Liver (tissue), 9 donors: ENCODE data around the gene PPP6R1. TPM values are rescaled to one million over a fixed set of nuclear protein-coding genes. Genes with fewer than 3 reads are reported as not detected.

Experiments
- DNase-seq: peaks from one replicate; pipeline ENCODE4 v3.0.0-alpha.2; 2017; ENCODE audit warnings: low spot score
- H3K27ac ChIP-seq, 2 donors: one replicate each; pipeline ENCODE4 v1.7.0; 2013; ENCODE audit warnings: inconsistent platforms in 2 of 2, low read length in 2 of 2, control low read depth in 1 of 2, low read depth in 1 of 2, mild to moderate bottlenecking in 1 of 2
- H3K27me3 ChIP-seq, 4 donors: one replicate each; pipeline versions ENCODE4 v1.6.1 to v1.7.0; 2013; ENCODE audit warnings: low read length in 3 of 4, inconsistent platforms in 1 of 4, mild to moderate bottlenecking in 1 of 4, moderate library complexity in 1 of 4; ENCODE audit not compliant: control insufficient read depth in 4 of 4, insufficient read depth in 4 of 4
- H3K36me3 ChIP-seq, 4 donors: one replicate each; pipeline versions ENCODE4 v1.6.1 to v1.7.0; 2013; ENCODE audit warnings: low read length in 3 of 4, mild to moderate bottlenecking in 3 of 4, low read depth in 1 of 4, moderate library complexity in 1 of 4; ENCODE audit not compliant: control insufficient read depth in 4 of 4, insufficient read depth in 3 of 4
- H3K4me1 ChIP-seq, 4 donors: one replicate each; pipeline versions ENCODE4 v1.6.1 to v1.7.0; 2013; ENCODE audit warnings: low read length in 3 of 4, mild to moderate bottlenecking in 3 of 4, moderate library complexity in 1 of 4; ENCODE audit not compliant: control insufficient read depth in 4 of 4, insufficient read depth in 4 of 4
- H3K4me3 ChIP-seq, 3 donors: one replicate each; pipeline versions ENCODE4 v1.6.1 to v1.7.0; 2013; ENCODE audit warnings: low read length in 3 of 3, control low read depth in 1 of 3, low read depth in 1 of 3, mild to moderate bottlenecking in 1 of 3
- H3K9ac ChIP-seq, 2 donors: one replicate each; pipeline ENCODE4 v1.7.0; 2013; ENCODE audit warnings: low read length in 2 of 2, mild to moderate bottlenecking in 2 of 2, moderate library complexity in 2 of 2, control low read depth in 1 of 2, low read depth in 1 of 2
- H3K9me3 ChIP-seq, 4 donors: one replicate each; pipeline versions ENCODE4 v1.6.1 to v1.7.0; 2013; ENCODE audit warnings: low read length in 3 of 4; ENCODE audit not compliant: control insufficient read depth in 4 of 4
- EGR1 ChIP-seq, 2 donors: IDR thresholded peaks; 2 replicates each; pipeline ENCODE4 v1.6.1; 2016 to 2018; ENCODE audit warnings: antibody characterized with exemption in 2 of 2, low read depth in 2 of 2
- FOXA1 ChIP-seq: IDR thresholded peaks from 2 replicates; pipeline ENCODE4 v1.6.1; 2016; ENCODE audit warnings: antibody characterized with exemption
- FOXA2 ChIP-seq: IDR thresholded peaks from 2 replicates; pipeline ENCODE4 v1.6.1; 2016; ENCODE audit warnings: antibody characterized with exemption
- GABPA ChIP-seq, 2 donors: IDR thresholded peaks in 1 of 2; conservative IDR thresholded peaks in 1 of 2; 2 replicates each; pipeline ENCODE4 v1.6.1; 2016; ENCODE audit warnings: antibody characterized with exemption in 2 of 2, mild to moderate bottlenecking in 1 of 2, moderate library complexity in 1 of 2
- HNF4A ChIP-seq, 2 donors: conservative IDR thresholded peaks; 2 replicates each; pipeline ENCODE4 v1.6.1; 2016; ENCODE audit warnings: antibody characterized with exemption in 2 of 2, mild to moderate bottlenecking in 2 of 2
- HNF4G ChIP-seq: IDR thresholded peaks from 2 replicates; pipeline ENCODE4 v1.6.1; 2016; ENCODE audit warnings: antibody characterized with exemption
- JUND ChIP-seq, 2 donors: IDR thresholded peaks; 2 replicates each; pipeline ENCODE4 v1.6.1; 2016; ENCODE audit warnings: antibody characterized with exemption in 2 of 2
- MAX ChIP-seq: IDR thresholded peaks from 2 replicates; pipeline ENCODE4 v1.6.1; 2016; ENCODE audit warnings: antibody characterized with exemption
- NR2F2 ChIP-seq: IDR thresholded peaks from 2 replicates; pipeline ENCODE4 v1.6.1; 2016; ENCODE audit warnings: antibody characterized with exemption
- RAD21 ChIP-seq, 2 donors: IDR thresholded peaks; 2 replicates each; pipeline ENCODE4 v1.6.1; 2016; ENCODE audit warnings: antibody characterized with exemption in 2 of 2, mild to moderate bottlenecking in 2 of 2
- REST ChIP-seq: IDR thresholded peaks from 2 replicates; pipeline ENCODE4 v1.6.1; 2016; ENCODE audit warnings: antibody characterized with exemption, mild to moderate bottlenecking
- RXRA ChIP-seq, 2 donors: IDR thresholded peaks; 2 replicates each; pipeline ENCODE4 v1.6.1; 2017 to 2018; ENCODE audit warnings: antibody characterized with exemption in 2 of 2, mild to moderate bottlenecking in 1 of 2
- SP1 ChIP-seq: IDR thresholded peaks from 2 replicates; pipeline ENCODE4 v1.6.1; 2018; ENCODE audit warnings: antibody characterized with exemption, mild to moderate bottlenecking
- TAF1 ChIP-seq: conservative IDR thresholded peaks from 2 replicates; pipeline ENCODE4 v1.6.1; 2016; ENCODE audit warnings: antibody characterized with exemption, mild to moderate bottlenecking
- YY1 ChIP-seq: IDR thresholded peaks from 2 replicates; pipeline ENCODE4 v1.6.1; 2016; ENCODE audit warnings: antibody characterized with exemption, mild to moderate bottlenecking
- WGBS: extraction: QIAGEN DNeasy Blood & Tissue Kit; methylation state at CpG from one replicate; pipeline ENCODE4 v1.1.7; 2013; 5-methylcytosine and 5-hydroxymethylcytosine counted together
- polyA plus RNA-seq, 2 donors: library from polyadenylated mRNA; stranded (reverse) in 1 of 2; unstranded in 1 of 2; fragments of 200-250 nt in 1 of 2; fragments of >200 nt in 1 of 2; fragmentation: Nextera tagmentation in 1 of 2; extraction: Ambion mirVana in 1 of 2; gene quantifications; one replicate each; pipeline versions ENCODE4 v1.2.1 to v1.2.3, GENCODE V29; 2013 to 2015
- total RNA-seq, 2 donors: library from RNA; depleted of rRNA; stranded (reverse); fragments of >200 nt; gene quantifications; one replicate each; pipeline ENCODE4 v1.2.3, GENCODE V29; 2014
- TF ChIP-seq, protein P1 (sequence below): fragments of 150-350 bp; IDR thresholded peaks from 2 replicates; pipeline ENCODE4 v1.5.1; 2017; ENCODE audit warnings: improper control_type of control experiment, low read depth, low read length; ENCODE audit not compliant: missing input control
- TF ChIP-seq, protein P2 (sequence below): IDR thresholded peaks from 2 replicates; pipeline ENCODE4 v1.6.1; 2016; ENCODE audit warnings: antibody characterized with exemption
- donor health status: healthy.
- donor health status: healthy.
- donor health status: healthy.
- donor health status: healthy.
- donor health status: healthy.

PPP6R1 gene
- total and polyA plus RNA-seq, 4 donors: 5.5 to 40.1 (median 22.5) TPM

- WGBS: 72% methylated on average over 17 of the region's 17 CpGs
- Histone ChIP-seq H3K27ac (peak overlapping the region; percentile 33 to 82), H3K36me3 (no peaks in the 10 kb centered on the region), H3K27me3 (no peaks in the 10 kb centered on the region), H3K9me3 (no peaks in the 10 kb centered on the region), H3K9ac (no peak overlapping the region), H3K4me3 (no peak overlapping the region), H3K4me1 (peaks cover 2 to 57% (median 36%) of the 10 kb centered on the region in 4 donors)
- TF ChIP-seq FOXA1: no peak
- TF ChIP-seq TAF1: no peak
- no peak for DNase-seq
Measured at GRCh38 chr19:55255618-55256423, 3.0 kb downstream of the PPP6R1 start.

GRCh38 chr19:55254625-55254977, 4.2 kb downstream of the PPP6R1 start:
- peak overlapping the region in 1 of 2 donors; percentile 12 for H3K9ac ChIP-seq
- peak overlapping the region; percentile 67 to 82 for H3K27ac ChIP-seq
- no peaks in the 10 kb centered on the region for H3K9me3 ChIP-seq
- H3K4me3 ChIP-seq: peak overlapping the region in 1 of 3 donors; percentile 23
- no peaks in the 10 kb centered on the region for H3K27me3 ChIP-seq
- H3K36me3 ChIP-seq: no peaks in the 10 kb centered on the region
- TF ChIP-seq SP1 (no peak), HNF4G (no peak), JUND (IDR thresholded peaks at IDR 0.05) (no peak), GABPA (IDR thresholded peaks at IDR 0.05 in 1 of 2, conservative IDR thresholded peaks at IDR 0.05 in 1 of 2) (no peak), RAD21 (IDR thresholded peaks at IDR 0.05) (no peak)
- TF ChIP-seq, protein P1, sequence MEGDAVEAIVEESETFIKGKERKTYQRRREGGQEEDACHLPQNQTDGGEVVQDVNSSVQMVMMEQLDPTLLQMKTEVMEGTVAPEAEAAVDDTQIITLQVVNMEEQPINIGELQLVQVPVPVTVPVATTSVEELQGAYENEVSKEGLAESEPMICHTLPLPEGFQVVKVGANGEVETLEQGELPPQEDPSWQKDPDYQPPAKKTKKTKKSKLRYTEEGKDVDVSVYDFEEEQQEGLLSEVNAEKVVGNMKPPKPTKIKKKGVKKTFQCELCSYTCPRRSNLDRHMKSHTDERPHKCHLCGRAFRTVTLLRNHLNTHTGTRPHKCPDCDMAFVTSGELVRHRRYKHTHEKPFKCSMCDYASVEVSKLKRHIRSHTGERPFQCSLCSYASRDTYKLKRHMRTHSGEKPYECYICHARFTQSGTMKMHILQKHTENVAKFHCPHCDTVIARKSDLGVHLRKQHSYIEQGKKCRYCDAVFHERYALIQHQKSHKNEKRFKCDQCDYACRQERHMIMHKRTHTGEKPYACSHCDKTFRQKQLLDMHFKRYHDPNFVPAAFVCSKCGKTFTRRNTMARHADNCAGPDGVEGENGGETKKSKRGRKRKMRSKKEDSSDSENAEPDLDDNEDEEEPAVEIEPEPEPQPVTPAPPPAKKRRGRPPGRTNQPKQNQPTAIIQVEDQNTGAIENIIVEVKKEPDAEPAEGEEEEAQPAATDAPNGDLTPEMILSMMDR: no peak
- 68% methylated on average over 6 of the region's 6 CpGs for WGBS
- no peak for DNase-seq
- H3K4me1 ChIP-seq: peaks cover 2 to 59% (median 37%) of the 10 kb centered on the region in 4 donors

DNA sequence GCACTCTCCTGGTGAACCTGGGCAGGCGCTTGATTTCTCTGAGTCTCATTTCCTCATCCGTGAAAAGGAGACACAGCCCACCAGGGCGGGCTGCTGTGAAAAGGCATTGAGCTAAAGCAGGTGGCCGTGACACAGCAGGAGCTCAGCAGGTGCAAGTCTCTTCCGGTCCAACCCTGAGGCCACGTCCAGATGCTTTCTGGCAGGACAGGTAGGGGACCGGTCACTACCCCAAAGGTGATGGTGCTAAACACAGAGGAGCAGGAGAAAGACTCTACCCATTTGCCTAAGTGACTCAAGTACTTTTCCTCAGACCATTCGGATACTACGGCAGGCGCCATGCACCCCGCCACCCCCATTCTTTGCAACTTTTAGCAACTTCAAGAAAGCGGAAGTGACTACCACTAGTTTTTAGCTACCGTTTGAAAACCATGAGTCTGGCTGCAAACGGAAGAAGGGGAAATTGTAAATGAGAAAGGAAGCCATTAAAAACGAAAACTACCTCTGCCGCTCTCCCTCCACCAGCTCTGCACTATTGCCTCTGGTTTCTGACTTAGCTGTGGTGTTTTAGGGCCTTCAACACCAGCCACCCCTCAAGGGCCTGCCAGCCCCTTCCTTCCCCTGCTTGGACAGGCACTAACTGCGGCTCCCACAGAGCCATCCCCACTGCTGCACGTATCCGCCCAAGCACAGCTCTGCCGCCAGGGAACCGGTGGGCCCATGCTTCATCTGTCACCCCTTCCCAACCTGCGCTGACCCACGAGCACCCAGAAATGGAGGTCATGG, 4.8 kb downstream of the PPP6R1 start:
- Histone ChIP-seq H3K4me1 (peaks cover 2 to 56% (median 35%) of the 10 kb centered on the region in 4 donors), H3K4me3 (peak overlapping the region in 1 of 3 donors; percentile 23), H3K9me3 (no peaks in the 10 kb centered on the region), H3K27ac (peak overlapping the region; percentile 67 to 82), H3K9ac (peak overlapping the region in 1 of 2 donors; percentile 11), H3K36me3 (no peaks in the 10 kb centered on the region), H3K27me3 (no peaks in the 10 kb centered on the region)
- 75% methylated on average over 23 of the region's 23 CpGs for whole genome bisulfite sequencing
- no peak for DNase-seq
- TF ChIP-seq GABPA (IDR thresholded peaks at IDR 0.05 in 1 of 2, conservative IDR thresholded peaks at IDR 0.05 in 1 of 2): no peak
- no peak for TF ChIP-seq REST
- TF ChIP-seq JUND (IDR thresholded peaks at IDR 0.05): no peak
- no peak for TF ChIP-seq EGR1 (IDR thresholded peaks at IDR 0.05; ENCODE audit: low read depth in 2 of 2)
- TF ChIP-seq YY1: no peak
- TF ChIP-seq RXRA (IDR thresholded peaks at IDR 0.05): no peak
- TF ChIP-seq FOXA2: no peak
- TF ChIP-seq, protein P2, sequence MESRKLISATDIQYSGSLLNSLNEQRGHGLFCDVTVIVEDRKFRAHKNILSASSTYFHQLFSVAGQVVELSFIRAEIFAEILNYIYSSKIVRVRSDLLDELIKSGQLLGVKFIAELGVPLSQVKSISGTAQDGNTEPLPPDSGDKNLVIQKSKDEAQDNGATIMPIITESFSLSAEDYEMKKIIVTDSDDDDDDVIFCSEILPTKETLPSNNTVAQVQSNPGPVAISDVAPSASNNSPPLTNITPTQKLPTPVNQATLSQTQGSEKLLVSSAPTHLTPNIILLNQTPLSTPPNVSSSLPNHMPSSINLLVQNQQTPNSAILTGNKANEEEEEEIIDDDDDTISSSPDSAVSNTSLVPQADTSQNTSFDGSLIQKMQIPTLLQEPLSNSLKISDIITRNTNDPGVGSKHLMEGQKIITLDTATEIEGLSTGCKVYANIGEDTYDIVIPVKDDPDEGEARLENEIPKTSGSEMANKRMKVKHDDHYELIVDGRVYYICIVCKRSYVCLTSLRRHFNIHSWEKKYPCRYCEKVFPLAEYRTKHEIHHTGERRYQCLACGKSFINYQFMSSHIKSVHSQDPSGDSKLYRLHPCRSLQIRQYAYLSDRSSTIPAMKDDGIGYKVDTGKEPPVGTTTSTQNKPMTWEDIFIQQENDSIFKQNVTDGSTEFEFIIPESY: no peak
- TF ChIP-seq MAX: no peak
- TF ChIP-seq HNF4G: no peak
- TF ChIP-seq TAF1: no peak
- no peak for TF ChIP-seq NR2F2
- TF ChIP-seq HNF4A (conservative IDR thresholded peaks at IDR 0.05): no peak
- no peak for TF ChIP-seq RAD21 (IDR thresholded peaks at IDR 0.05)
